Fibroblast of mammary gland (primary cell): ENCODE data around the gene RORC.
"Not testable (repeated sequence)": the region's sequence is repeated elsewhere in the genome, so short reads cannot be mapped to it uniquely, and the experiment has no call there.

ENCODE experiments used
- DNase-seq: peaks from one replicate; pipeline ENCODE4 v3.0.0-alpha.2; 2010; ENCODE audit warnings: low read depth
- H3K4me3 ChIP-seq: 2 replicates; pipeline ENCODE4 v1.5.1; 2011; ENCODE audit warnings: low read depth, mild to moderate bottlenecking, low read length, moderate library complexity; ENCODE audit not compliant: control insufficient read depth
- TF ChIP-seq, protein P1 (sequence below): conservative IDR thresholded peaks from 2 replicates; pipeline ENCODE4 v1.5.1; 2011; ENCODE audit warnings: low read depth, low read length, inconsistent platforms; ENCODE audit not compliant: control insufficient read depth, insufficient read depth

RORC gene

DNA sequence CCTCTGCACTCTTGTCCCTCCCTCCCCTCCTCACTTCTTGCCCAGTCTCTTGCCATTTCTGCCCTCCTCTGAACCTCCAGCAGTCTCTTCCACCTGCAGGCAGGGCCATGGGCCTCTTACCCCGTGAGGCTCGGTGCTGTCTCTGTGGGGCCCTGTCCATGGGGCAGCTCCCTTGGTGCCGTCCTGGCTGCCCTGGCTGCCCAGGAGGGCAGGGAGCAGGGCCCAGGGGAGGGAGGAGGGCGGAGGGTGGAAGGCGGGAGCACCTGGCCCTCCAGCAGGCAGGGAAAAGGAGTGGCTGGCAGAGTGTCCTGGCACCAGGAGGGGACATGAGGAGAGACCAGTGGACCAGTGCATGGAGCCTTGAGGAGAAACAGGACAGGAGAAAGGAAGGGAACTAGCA lies at the start of gene RORC:
TSS of gene RORC (minus strand) at position 198 of the 400 bp plus-strand sequence. CDS start at position 160, 38 bp downstream.
- TF ChIP-seq, protein P1, sequence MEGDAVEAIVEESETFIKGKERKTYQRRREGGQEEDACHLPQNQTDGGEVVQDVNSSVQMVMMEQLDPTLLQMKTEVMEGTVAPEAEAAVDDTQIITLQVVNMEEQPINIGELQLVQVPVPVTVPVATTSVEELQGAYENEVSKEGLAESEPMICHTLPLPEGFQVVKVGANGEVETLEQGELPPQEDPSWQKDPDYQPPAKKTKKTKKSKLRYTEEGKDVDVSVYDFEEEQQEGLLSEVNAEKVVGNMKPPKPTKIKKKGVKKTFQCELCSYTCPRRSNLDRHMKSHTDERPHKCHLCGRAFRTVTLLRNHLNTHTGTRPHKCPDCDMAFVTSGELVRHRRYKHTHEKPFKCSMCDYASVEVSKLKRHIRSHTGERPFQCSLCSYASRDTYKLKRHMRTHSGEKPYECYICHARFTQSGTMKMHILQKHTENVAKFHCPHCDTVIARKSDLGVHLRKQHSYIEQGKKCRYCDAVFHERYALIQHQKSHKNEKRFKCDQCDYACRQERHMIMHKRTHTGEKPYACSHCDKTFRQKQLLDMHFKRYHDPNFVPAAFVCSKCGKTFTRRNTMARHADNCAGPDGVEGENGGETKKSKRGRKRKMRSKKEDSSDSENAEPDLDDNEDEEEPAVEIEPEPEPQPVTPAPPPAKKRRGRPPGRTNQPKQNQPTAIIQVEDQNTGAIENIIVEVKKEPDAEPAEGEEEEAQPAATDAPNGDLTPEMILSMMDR = no peak
- no peak for DNase-seq
- no peak within 1 kb of the TSS for H3K4me3 ChIP-seq

DNA sequence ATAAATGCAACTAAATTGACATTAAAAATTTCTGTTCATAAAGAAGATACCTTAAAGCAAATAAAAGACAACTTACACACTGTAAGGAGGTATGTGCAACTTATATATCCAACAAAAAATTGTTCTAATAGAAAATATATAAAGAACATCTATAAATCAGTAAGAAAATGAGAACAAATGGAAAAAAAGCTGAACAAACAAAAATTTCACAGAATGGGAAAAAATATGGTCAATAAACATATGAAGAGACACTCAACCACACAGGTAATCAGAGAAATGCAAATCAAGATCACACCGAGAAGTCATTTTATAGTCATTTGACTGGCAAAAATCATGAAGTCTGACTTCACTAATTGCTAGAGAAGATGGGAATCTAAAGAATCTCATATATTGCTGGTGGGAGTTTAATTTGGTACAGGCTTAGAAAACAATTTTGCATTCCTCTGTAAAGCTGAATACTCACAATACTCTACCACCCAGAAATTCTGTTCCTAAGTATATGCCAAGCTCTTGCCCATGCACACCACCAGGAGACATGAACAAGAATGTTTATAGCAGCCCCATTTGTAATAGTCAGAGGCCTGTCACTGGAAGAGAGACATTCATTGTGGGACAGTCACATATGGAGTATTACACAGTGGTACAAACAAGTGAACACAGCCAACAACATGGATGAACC lies 44.0 kb upstream of the RORC start:
- no peak overlapping the region for H3K4me3 ChIP-seq
- TF ChIP-seq, protein P1 = no peak
- no peak for DNase-seq

DNA sequence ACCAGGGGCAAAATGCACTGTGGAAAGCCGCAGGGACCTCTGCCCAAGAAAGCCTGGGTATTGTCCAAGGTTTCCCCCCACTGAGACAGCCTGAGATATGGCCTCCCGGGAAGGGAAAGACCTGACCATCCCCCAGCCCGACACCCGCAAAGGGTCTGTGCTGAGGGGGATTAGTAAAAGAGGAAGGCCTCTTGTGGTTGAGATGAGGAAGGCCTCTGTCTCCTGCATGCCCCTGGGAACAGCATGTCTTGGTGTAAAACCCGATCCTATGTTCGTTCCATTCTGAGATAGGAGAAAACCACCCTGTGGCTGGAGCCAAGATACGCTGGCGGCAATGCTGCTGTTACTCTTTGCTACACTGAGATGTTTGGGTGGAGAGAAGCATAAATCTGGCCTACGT lies 41.2 kb upstream of the RORC start:
- DNase-seq, H3K4me3 ChIP-seq: not testable (repeated sequence)

DNA sequence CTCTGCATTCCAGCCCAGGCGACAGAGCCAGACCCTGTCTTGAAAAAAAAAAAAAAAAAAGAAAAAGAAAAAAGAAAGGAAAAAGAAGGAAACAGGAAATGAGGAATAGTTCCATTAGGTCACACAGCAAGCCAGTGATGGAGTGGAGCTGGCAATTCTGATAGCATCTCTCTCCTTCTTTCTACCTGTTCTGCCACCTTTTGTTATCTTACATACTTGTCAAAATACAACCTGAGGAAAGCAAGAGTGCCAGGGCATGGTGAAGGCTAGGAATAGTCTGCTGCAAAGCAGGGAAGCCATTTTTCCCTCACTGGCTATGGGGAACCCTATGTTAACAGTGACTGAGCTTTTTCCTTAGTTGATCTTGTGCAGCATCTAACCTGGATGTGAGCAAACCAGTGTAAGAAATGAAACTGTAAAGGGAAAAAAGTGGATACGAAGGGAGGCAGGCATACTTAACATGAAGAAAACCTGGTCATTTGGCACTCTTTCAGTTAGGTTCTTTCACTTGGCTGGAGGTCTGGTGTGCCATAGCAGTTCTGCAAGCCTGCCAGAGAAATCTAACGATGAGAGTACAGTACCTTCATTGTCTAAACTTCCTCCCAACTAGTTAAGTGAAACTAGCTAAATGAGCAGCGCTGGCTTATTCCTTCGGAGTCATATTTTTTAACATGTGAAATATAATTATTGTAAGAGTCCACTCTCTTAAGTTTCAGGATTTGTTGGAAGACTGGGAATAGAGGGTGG lies 39.9 kb upstream of the RORC start:
- H3K4me3 ChIP-seq = no peak overlapping the region
- DNase-seq = no peak
- TF ChIP-seq, protein P1 = no peak

DNA sequence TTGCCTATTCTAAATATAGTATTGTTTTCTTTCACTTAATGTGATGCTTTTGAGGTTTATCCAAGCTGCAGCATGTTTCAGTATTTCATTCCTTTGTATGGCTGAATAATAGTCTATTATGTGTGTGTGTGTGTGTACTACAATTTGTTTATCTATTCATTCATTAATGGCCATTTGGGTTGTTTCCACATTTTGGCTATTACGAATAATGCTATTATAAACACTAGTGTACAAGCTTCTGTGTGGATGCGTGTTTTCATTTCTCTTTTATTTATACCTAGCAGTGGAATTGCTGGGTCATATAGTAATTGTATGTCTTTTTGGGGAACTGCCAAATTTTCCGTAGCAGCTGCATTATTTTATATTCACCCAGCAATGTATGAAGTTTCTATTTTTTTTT lies 36.9 kb upstream of the RORC start:
- H3K4me3 ChIP-seq = no peak overlapping the region
- TF ChIP-seq, protein P1 = no peak
- DNase-seq = no peak

DNA sequence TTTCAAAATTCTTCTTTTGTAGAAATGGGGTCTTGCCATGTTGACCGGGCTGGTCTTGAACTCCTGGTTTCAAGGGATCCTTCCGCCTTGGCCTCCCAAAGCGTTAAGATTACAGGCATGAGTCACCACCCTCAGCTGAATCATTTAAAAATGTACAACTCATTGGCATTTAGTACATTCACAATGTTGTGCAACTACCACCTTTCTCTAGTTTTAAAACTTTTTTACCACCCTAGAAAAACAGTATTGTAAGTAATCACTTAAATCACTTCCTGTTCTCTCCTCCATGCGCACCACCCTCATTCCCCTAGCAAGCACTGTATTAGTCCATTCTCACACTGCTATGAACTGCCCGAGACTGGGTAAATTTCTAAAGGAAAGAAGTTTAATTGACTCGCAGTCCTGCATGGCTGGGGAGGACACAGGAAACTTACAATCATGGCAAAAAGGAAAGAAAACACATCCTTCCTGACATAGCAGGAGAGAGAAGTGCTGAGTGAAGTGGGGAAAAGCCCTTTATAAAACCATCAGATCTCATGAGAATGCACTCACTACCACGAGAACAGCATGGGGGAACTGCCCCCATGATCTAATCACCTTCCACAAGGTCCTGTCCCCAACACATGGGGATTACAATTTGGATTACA lies 36.3 kb upstream of the RORC start:
- H3K4me3 ChIP-seq = no peak overlapping the region
- peak; percentile 90 for DNase-seq
- TF ChIP-seq, protein P1 = no peak

DNA sequence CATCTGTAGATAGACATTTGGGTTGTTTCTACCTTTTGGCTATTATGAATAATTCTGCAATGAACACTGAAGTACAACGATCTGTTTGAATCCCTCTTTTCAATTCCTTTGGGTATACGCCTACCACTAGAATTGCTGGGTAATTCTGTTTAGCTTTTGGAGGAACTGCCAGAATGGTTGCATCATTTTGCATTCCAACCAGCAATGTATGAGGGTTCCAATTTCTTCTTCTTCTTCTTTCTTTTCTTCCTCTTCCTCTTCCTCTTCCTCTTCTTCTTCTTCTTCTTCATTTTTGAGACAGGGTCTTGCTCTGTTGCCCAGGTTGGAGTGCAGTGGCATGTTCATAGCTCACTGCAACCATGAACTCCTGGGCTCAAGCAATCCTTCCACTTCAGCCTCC lies 35.7 kb upstream of the RORC start:
- no peak overlapping the region for H3K4me3 ChIP-seq
- DNase-seq = peak; percentile 56
- TF ChIP-seq, protein P1 = no peak
